Mesendoderm (in vitro differentiated cells): ENCODE data around the gene AP2A2.

ENCODE experiments used
- DNase-seq: peaks from one replicate; pipeline ENCODE4 v3.0.0; 2013
- H2AK5ac ChIP-seq: 2 replicates; pipeline ENCODE4 v1.6.1; 2013; ENCODE audit warnings: low read length, inconsistent platforms
- H2BK120ac ChIP-seq: 2 replicates; pipeline ENCODE4 v1.6.1; 2013; ENCODE audit warnings: low read depth, mild to moderate bottlenecking, low read length, moderate library complexity, mixed read lengths
- H2BK15ac ChIP-seq: replicated peaks from 2 replicates; pipeline ENCODE4 v1.6.1; 2013; ENCODE audit warnings: low read depth, mild to moderate bottlenecking, moderate library complexity
- H2BK5ac ChIP-seq: 2 replicates; pipeline ENCODE4 v1.6.1; 2013; ENCODE audit warnings: low read length, inconsistent platforms
- H3K18ac ChIP-seq: 2 replicates; pipeline ENCODE4 v1.6.1; 2013; ENCODE audit warnings: mild to moderate bottlenecking, low read length, mixed read lengths
- H3K23ac ChIP-seq: one replicate; pipeline ENCODE4 v1.6.1; 2013; ENCODE audit warnings: low read length
- H3K27ac ChIP-seq: 2 replicates; pipeline ENCODE4 v1.5.1; 2013; ENCODE audit warnings: low read depth, mild to moderate bottlenecking, inconsistent platforms, low read length, moderate library complexity
- H3K27me3 ChIP-seq: 2 replicates; pipeline ENCODE4 v1.6.1; 2013; ENCODE audit warnings: low read length, control low read depth, mild to moderate bottlenecking, inconsistent platforms; ENCODE audit not compliant: insufficient read depth, poor library complexity
- H3K36me3 ChIP-seq: 2 replicates; pipeline ENCODE4 v1.6.1; 2013; ENCODE audit warnings: low read length, inconsistent platforms; ENCODE audit not compliant: control insufficient read depth, insufficient read depth
- H3K4ac ChIP-seq: one replicate; pipeline ENCODE4 v1.6.1; 2013; ENCODE audit warnings: low read depth, mild to moderate bottlenecking, low read length, moderate library complexity
- H3K4me1 ChIP-seq: 2 replicates; pipeline ENCODE4 v1.6.1; 2013; ENCODE audit warnings: low read depth, low read length, inconsistent platforms; ENCODE audit not compliant: control insufficient read depth
- H3K4me2 ChIP-seq: 2 replicates; pipeline ENCODE4 v1.6.1; 2013; ENCODE audit warnings: low read length
- H3K4me3 ChIP-seq: 2 replicates; pipeline ENCODE4 v1.5.1; 2013; ENCODE audit warnings: mild to moderate bottlenecking, low read length
- H3K56ac ChIP-seq: one replicate; pipeline ENCODE4 v1.6.1; 2013; ENCODE audit warnings: low read length
- H3K79me1 ChIP-seq: 2 replicates; pipeline ENCODE4 v1.6.1; 2013; ENCODE audit warnings: low read length, inconsistent platforms
- H3K79me2 ChIP-seq: 2 replicates; pipeline ENCODE4 v1.6.1; 2013; ENCODE audit warnings: mild to moderate bottlenecking, low read length; ENCODE audit not compliant: control insufficient read depth, insufficient read depth
- H3K9ac ChIP-seq: 2 replicates; pipeline ENCODE4 v1.6.1; 2013; ENCODE audit warnings: low read length, inconsistent platforms
- H4K5ac ChIP-seq: one replicate; pipeline ENCODE4 v1.6.1; 2013; ENCODE audit warnings: low read length
- H4K8ac ChIP-seq: one replicate; pipeline ENCODE4 v1.6.1; 2013; ENCODE audit warnings: low read depth, mild to moderate bottlenecking, control low read depth, low read length, moderate library complexity
- WGBS: extraction: QIAGEN DNeasy Blood & Tissue Kit; methylation state at CpG from one replicate; pipeline ENCODE4 v1.1.7; 2013; ENCODE audit warnings: low lambda C conversion rate, missing lambda C conversion rate; ENCODE audit not compliant: insufficient coverage; ENCODE audit errors: extremely low coverage; 5-methylcytosine and 5-hydroxymethylcytosine counted together

AP2A2 gene

GRCh38 chr11:1000357-1001278 lies 74.9 kb downstream of the AP2A2 start:
- H3K9ac ChIP-seq, result no peak overlapping the region
- no peak overlapping the region for H2BK120ac ChIP-seq
- no peak overlapping the region for H3K18ac ChIP-seq
- H3K4me3 ChIP-seq, result no peak overlapping the region
- H2BK15ac ChIP-seq, result no peak overlapping the region
- no peaks in the 10 kb centered on the region for H3K27me3 ChIP-seq
- no peak overlapping the region for H3K27ac ChIP-seq
- no peak overlapping the region for H3K23ac ChIP-seq
- H2AK5ac ChIP-seq, result no peak overlapping the region
- peaks cover 6% of the 10 kb centered on the region for H3K36me3 ChIP-seq
- DNase-seq, result no peak
- H4K8ac ChIP-seq, result no peak overlapping the region
- no peak overlapping the region for H3K56ac ChIP-seq
- no peak overlapping the region for H3K4ac ChIP-seq
- WGBS, result no CpG with 5 or more reads among the region's 38 CpGs
- H2BK5ac ChIP-seq, result no peak overlapping the region
- H3K79me2 ChIP-seq, result no peaks in the 10 kb centered on the region
- H3K4me2 ChIP-seq, result no peak overlapping the region
- no peak overlapping the region for H4K5ac ChIP-seq
- H3K79me1 ChIP-seq, result peaks cover 1% of the 10 kb centered on the region
- H3K4me1 ChIP-seq, result no peaks in the 10 kb centered on the region

GRCh38 chr11:1001617-1002405 lies 76.1 kb downstream of the AP2A2 start:
- H4K8ac ChIP-seq, result no peak overlapping the region
- H3K79me2 ChIP-seq, result no peaks in the 10 kb centered on the region
- no peaks in the 10 kb centered on the region for H3K27me3 ChIP-seq
- no peak overlapping the region for H3K4ac ChIP-seq
- H3K56ac ChIP-seq, result no peak overlapping the region
- H3K4me3 ChIP-seq, result no peak overlapping the region
- no peak overlapping the region for H3K18ac ChIP-seq
- H2AK5ac ChIP-seq, result no peak overlapping the region
- peaks cover 1% of the 10 kb centered on the region for H3K79me1 ChIP-seq
- no peak overlapping the region for H4K5ac ChIP-seq
- H3K23ac ChIP-seq, result no peak overlapping the region
- H3K4me1 ChIP-seq, result no peaks in the 10 kb centered on the region
- H2BK120ac ChIP-seq, result no peak overlapping the region
- no peak overlapping the region for H3K9ac ChIP-seq
- H3K4me2 ChIP-seq, result no peak overlapping the region
- H2BK5ac ChIP-seq, result no peak overlapping the region
- no peak overlapping the region for H2BK15ac ChIP-seq
- H3K27ac ChIP-seq, result no peak overlapping the region
- peaks cover 7% of the 10 kb centered on the region for H3K36me3 ChIP-seq
- DNase-seq, result no peak
- no CpG with 5 or more reads among the region's 32 CpGs for WGBS

DNA sequence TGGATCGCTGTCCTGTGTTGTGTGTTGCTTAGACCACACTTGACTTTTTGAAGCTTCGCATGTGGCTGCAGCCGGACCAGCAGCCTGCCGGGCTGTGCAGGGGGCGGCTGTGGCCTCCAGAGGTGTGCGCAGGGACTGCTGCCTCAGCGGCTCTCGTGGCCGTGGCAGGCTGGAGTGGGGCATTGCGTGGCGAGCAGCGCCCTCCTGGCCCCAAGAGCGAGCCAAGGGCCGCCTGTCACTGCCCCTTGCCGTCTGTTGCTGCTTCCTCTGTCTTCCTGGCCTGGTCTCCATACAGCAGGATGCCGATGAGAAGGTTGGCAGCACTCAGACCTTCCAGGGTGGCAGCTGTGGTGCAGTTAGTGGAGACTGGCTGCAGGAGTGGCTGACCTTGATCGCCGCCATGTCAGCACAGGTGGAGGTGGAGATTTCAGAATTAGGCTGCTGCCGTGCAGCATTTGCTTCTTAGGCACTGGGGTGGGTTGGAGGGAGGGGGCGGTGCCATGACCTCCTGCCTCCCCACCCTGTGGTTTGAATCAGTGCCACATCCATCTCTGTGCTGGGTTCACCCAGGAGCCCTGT lies 76.8 kb downstream of the AP2A2 start:
- no peak overlapping the region for H4K8ac ChIP-seq
- H3K79me1 ChIP-seq, result peaks cover 1% of the 10 kb centered on the region
- H3K4me3 ChIP-seq, result no peak overlapping the region
- H3K27me3 ChIP-seq, result no peaks in the 10 kb centered on the region
- no peaks in the 10 kb centered on the region for H3K4me1 ChIP-seq
- H2BK120ac ChIP-seq, result no peak overlapping the region
- H3K18ac ChIP-seq, result no peak overlapping the region
- no peaks in the 10 kb centered on the region for H3K79me2 ChIP-seq
- no peak overlapping the region for H3K23ac ChIP-seq
- H3K4me2 ChIP-seq, result no peak overlapping the region
- H3K9ac ChIP-seq, result no peak overlapping the region
- no peak for DNase-seq
- no peak overlapping the region for H2BK15ac ChIP-seq
- no peak overlapping the region for H3K27ac ChIP-seq
- WGBS, result no CpG with 5 or more reads among the region's 20 CpGs
- H2AK5ac ChIP-seq, result no peak overlapping the region
- H3K4ac ChIP-seq, result no peak overlapping the region
- H3K56ac ChIP-seq, result no peak overlapping the region
- H3K36me3 ChIP-seq, result peaks cover 7% of the 10 kb centered on the region
- no peak overlapping the region for H2BK5ac ChIP-seq
- no peak overlapping the region for H4K5ac ChIP-seq

- H2AK5ac ChIP-seq, result no peak overlapping the region
- no peak overlapping the region for H3K4me3 ChIP-seq
- no peak overlapping the region for H3K56ac ChIP-seq
- no peaks in the 10 kb centered on the region for H3K79me2 ChIP-seq
- H4K5ac ChIP-seq, result no peak overlapping the region
- H3K18ac ChIP-seq, result no peak overlapping the region
- DNase-seq, result no peak
- H3K27me3 ChIP-seq, result no peaks in the 10 kb centered on the region
- H4K8ac ChIP-seq, result no peak overlapping the region
- no CpG with 5 or more reads among the region's 20 CpGs for WGBS
- no peaks in the 10 kb centered on the region for H3K4me1 ChIP-seq
- H3K27ac ChIP-seq, result no peak overlapping the region
- H3K23ac ChIP-seq, result no peak overlapping the region
- H3K79me1 ChIP-seq, result peaks cover 1% of the 10 kb centered on the region
- peaks cover 7% of the 10 kb centered on the region for H3K36me3 ChIP-seq
- H2BK120ac ChIP-seq, result no peak overlapping the region
- H3K4ac ChIP-seq, result no peak overlapping the region
- H2BK5ac ChIP-seq, result no peak overlapping the region
- no peak overlapping the region for H3K9ac ChIP-seq
- no peak overlapping the region for H3K4me2 ChIP-seq
- H2BK15ac ChIP-seq, result no peak overlapping the region
Measured at GRCh38 chr11:1003159-1003558, 77.5 kb downstream of the AP2A2 start.

GRCh38 chr11:1005928-1006327 lies 80.3 kb downstream of the AP2A2 start:
- H3K9ac ChIP-seq, result no peak overlapping the region
- H3K27me3 ChIP-seq, result no peaks in the 10 kb centered on the region
- no CpG with 5 or more reads among the region's 21 CpGs for WGBS
- H3K18ac ChIP-seq, result no peak overlapping the region
- no peaks in the 10 kb centered on the region for H3K79me2 ChIP-seq
- H3K23ac ChIP-seq, result no peak overlapping the region
- H4K5ac ChIP-seq, result no peak overlapping the region
- no peaks in the 10 kb centered on the region for H3K4me1 ChIP-seq
- H3K56ac ChIP-seq, result no peak overlapping the region
- no peak overlapping the region for H3K4me2 ChIP-seq
- no peak overlapping the region for H2BK120ac ChIP-seq
- no peak overlapping the region for H2AK5ac ChIP-seq
- peaks cover 12% of the 10 kb centered on the region for H3K36me3 ChIP-seq
- H4K8ac ChIP-seq, result no peak overlapping the region
- no peak overlapping the region for H2BK15ac ChIP-seq
- H3K79me1 ChIP-seq, result peaks cover 1% of the 10 kb centered on the region
- no peak overlapping the region for H3K4me3 ChIP-seq
- no peak overlapping the region for H2BK5ac ChIP-seq
- no peak for DNase-seq
- H3K4ac ChIP-seq, result no peak overlapping the region
- no peak overlapping the region for H3K27ac ChIP-seq
